ENCODE measurements around the gene PDCD2L.
A peak's percentile ranks its signal among the peaks of the same experiment; 100 is the strongest.
"Not testable (repeated sequence)": the region's sequence is repeated elsewhere in the genome, so short reads cannot be mapped to it uniquely, and the experiment has no call there.

PDCD2L gene, protein sequence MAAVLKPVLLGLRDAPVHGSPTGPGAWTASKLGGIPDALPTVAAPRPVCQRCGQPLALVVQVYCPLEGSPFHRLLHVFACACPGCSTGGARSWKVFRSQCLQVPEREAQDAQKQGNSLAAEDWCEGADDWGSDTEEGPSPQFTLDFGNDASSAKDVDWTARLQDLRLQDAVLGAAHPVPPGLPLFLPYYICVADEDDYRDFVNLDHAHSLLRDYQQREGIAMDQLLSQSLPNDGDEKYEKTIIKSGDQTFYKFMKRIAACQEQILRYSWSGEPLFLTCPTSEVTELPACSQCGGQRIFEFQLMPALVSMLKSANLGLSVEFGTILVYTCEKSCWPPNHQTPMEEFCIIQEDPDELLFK

DNA sequence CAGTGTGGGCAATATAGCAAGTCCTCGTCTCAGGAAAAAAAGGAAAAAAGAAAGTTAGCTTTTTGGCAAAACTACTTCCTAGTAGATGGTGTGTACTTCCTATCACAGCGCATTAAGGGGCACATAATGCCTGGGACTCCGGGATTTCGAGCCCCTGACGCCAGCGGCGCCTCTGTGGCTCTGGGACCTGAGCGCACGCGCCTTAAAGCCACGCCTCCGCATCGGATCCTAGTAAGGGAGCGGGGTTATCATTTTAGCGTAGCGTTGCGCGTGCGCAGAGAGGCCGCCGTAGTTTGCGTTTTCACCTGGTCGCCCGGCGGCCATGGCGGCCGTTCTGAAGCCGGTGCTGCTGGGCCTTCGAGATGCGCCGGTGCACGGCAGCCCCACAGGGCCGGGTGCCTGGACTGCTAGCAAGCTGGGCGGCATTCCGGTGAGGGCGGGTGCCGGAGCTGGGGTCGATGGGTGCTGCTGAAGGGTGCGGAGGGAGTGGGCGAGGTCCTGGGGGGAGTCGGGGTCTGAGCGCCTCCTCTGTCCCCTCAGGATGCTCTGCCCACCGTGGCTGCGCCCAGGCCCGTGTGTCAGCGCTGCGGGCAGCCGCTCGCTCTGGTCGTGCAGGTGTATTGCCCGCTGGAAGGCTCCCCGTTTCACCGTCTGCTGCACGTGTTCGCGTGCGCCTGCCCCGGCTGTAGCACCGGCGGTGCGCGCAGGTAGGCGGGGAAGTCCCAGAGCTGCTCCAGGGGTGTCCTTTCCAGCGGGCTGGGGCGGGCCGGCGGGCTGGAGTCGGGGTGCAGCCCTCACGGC is at the start of gene PDCD2L:
Gene PDCD2L (plus strand): TSS at position 291 of the 801 bp plus-strand sequence. CDS start 32 bp downstream, at position 323.
- DNase-seq (ENCODE audit: low read depth in 2 of 2) = peak; percentile 84 to 88

DNA sequence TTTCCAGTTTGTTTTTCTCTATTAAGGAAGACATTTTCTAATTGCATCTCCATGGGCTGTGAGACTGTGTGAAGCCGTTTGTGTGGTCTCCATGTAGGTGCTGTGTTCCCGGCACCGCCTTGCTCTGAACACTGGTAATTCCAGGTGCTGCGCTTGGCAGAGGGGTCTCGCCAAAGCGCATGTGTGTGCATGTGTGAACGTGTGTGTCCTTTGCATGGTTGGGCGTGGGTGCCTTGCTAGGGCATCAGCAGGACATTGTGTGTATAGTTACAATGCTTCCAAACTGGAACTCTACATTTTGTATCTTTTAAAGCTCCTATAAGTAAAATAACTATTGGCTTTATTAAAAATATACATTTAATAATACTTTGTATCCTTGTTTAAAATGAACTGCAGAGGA is 49.0 kb upstream of the PDCD2L start:
- DNase-seq (ENCODE audit: low read depth in 2 of 2) = no peak

DNA sequence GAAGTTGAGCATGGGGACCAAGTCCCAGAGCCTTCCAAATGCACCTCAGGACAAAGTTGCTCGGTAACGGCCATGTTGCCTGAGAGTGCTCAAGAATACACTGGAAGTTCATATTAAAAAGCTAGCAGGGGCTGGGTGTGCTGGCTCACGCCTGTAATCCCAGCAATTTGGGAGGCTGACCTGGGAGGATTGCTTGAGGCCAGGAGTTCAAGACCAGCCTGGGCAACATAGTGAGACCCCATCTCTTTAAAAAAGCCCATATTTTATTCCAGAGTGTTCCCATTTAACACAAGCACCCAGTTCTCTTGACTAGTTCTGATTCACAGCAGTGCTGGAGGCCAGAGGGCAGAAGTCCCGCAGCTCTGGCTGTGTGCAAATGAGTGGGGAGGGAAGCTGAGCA is 47.3 kb upstream of the PDCD2L start:
- no peak for DNase-seq (ENCODE audit: low read depth in 2 of 2)

DNA sequence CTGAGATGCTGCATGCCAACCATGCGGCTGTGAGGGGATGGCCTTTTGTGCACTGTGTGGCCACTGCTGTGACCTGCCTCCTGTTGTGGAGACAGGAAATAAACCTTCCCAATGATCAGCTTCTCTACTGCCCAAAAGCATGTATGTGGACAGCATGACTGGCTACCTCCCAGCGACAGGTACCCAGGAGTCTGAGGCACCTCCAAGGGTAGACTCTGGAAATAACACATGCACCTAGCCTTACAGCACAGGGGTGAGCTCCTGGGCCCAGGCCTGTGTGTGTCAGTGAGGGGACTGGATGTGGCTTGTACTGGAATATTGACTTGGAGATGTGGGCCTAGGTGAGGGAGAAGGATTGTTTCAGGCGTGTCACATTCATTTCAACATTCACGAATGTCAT is 46.8 kb upstream of the PDCD2L start:
- DNase-seq (ENCODE audit: low read depth in 2 of 2) = no peak

DNA sequence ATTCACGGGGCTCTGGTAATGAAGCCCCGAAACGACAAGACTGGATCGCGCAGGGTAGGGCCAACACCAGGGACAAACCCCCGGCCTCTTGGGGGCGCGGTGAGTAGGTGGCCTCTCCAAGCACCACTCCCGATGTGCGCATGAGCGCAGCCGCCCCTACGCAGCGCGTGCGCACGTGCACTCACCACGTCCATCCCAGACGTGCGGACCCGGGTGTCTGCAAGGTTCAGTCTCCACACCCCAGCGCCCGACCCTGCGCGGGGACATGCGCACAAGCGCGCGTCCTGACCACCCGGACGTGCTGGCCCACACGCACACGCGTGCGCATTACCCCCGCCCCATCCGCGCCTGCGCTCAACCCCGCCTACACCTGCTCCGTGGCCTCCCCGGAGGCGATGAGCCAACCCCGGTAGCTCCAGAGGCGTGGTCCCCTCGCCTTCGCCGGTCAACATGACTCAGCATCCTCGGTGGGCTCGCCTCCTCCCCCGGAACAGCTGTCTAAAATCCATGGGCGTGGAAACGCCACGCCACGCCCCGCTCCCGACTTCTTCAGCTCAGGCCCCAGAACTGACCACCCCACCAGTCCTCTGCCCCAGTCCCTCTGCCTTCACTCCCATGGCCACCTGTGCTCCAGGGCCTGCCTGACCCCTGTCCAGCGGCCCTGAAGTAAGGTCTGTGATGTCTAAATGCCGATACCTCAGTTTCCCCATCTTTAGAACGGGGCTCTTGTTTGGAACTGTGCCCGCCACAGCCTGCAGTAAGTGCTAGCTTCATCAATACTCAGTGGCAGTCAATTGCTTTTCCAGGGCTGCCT is 44.9 kb upstream of the PDCD2L start:
- DNase-seq (ENCODE audit: low read depth in 2 of 2) = peak; percentile 99

DNA sequence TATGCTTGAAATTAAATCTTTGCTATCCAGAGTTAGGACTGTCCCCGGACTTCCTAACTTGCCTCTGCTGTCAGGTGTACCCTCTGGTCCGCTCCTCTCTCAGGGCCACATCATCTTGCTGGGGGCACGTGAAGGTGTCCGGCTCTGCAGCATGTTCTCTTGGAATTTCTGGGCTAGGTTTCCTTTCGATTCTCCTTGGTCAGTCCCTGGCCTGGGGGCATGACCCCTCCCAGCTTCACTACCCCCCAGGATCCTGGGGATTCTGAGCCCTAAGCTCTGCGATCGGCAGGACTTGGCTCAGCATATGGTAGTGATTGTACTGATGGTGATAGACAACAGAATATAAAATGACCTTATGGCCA is 44.3 kb upstream of the PDCD2L start:
- DNase-seq (ENCODE audit: low read depth in 2 of 2) = no peak

DNA sequence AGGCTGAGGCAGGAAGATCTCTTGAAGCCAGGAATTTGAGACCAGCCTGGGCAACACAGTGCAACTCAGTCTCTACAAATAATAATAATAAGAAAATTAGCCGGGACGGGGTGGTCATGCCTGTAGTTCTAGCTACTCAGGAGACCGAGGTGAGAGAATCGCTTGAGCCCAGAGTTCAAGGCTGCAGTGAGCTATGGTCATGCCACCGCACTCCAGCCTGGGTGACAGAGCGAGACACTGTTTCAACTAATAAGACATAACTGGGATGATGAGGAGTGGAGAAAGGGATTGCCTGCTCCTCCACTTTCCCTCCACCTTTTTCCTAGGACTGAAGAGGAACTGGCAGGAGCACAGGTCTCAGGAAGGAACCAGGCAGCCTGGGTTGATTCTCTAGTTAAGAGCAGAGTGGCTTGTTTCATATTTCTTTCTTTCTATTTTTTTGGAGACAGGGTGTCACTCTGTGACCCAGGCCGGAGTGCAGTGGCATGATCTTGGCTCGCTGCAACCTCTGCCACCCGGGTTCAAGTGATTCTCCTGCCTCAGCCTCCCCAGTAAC is 43.8 kb upstream of the PDCD2L start:
- DNase-seq (ENCODE audit: low read depth in 2 of 2) = no peak

DNA sequence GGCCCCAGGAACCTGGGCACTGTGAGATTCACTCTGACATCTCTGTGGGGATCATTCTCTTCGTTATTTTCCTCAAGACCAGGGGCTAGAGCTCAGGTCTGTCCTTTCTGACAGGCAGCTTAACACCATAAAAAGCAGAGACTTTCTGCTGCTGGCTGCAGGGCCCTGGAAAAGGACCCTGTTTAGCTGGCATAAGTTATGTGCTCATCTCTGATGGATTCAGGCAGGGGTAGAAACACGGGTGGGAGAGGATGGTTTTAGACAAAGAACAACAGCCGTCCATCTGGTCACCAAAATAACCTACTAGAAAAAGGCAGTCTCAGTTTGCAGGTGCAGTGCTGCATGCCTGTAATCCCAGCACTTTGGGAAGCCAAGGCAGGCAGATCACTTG is 41.5 kb upstream of the PDCD2L start:
- DNase-seq (ENCODE audit: low read depth in 2 of 2) = no peak

DNA sequence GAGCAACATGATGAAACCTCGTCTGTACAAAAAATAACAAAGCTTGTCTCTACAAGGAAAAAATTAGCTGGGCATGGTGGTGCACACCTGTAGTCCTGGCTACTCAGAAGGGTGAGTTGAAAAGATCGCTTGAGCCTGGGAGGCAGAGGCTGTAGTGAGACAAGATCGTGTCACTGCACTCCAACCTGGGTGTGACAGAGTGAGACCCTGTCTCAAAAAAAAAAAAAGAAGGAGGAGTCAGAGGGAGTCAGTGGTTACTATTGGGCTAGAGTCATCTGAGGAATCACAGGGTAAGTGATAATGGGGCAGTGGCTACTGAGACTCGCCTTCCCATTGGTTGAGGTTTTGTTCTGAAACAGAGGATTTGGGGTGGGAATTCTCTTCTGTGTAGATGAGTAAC is 41.1 kb upstream of the PDCD2L start:
- DNase-seq (ENCODE audit: low read depth in 2 of 2) = no peak

DNA sequence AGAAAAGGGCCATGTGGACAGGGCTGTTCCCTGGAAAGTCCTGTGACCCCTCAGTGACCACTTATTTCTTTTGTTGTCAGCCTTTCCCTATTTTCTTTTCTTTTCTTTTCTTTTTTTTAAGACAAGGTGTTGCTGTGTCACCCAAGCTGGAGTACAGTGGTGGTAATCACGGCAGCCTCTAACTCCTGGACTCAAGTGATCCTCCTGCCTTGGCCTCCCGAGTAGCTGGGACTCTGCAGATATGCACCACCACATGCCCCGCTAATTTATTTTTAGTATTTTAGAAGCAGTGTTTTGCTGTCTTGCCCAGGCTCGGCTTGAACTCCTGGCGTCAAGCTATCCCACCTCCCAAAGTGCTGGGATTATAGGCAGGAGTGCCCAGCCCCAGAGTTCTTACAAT is 40.3 kb upstream of the PDCD2L start:
- DNase-seq (ENCODE audit: low read depth in 2 of 2) = no peak

DNA sequence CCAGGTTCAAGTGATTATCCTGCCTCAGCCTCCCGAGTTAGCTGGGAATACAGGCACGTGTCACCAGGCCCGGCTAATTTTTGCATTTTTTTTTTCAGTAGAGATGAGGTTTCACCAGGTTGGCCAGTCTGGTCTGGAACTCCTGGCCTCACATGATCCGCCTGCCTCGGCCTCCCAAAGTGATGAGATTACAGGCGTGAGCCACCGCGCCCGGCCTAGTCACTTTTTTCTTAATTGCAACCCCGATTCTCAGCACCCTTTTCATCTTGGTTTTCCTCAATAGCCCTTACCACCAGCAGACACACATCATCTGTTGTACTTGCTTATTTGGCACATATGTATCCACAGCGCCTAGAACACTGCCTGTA is 39.8 kb upstream of the PDCD2L start:
- no peak for DNase-seq (ENCODE audit: low read depth in 2 of 2)

DNA sequence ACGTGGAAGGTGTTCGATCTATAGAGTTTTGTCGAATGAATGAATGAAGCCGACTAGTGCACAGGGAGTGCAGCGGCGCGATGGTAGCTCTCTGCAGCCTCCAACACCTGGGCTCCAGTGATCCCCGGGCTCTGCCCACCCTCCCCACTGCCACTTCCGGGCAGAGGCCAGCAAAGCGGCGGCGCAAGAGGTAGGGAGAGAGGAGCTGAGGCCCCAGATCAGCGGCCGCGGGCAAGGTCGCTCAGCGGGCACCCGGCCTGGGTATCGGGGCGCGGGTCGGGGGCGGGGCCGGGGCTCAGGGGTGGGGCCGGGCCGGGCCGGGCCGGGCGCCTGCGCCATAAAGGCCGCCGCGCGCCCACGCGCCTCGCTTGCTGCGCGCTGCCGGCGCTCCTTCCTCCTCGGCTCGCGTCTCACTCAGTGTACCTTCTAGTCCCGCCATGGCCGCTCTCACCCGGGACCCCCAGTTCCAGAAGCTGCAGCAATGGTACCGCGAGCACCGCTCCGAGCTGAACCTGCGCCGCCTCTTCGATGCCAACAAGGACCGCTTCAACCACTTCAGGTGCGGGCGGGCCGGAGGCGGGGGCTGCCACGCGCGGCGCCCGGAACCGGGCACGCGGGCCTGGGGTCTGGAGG is 39.3 kb upstream of the PDCD2L start, which contains the start of gene GPI:
Gene GPI (plus strand): TSS at position 367 of the 633 bp plus-strand sequence. CDS start 71 bp downstream, at position 438.
- DNase-seq (ENCODE audit: low read depth in 2 of 2) = peak; percentile 60 to 70

DNA sequence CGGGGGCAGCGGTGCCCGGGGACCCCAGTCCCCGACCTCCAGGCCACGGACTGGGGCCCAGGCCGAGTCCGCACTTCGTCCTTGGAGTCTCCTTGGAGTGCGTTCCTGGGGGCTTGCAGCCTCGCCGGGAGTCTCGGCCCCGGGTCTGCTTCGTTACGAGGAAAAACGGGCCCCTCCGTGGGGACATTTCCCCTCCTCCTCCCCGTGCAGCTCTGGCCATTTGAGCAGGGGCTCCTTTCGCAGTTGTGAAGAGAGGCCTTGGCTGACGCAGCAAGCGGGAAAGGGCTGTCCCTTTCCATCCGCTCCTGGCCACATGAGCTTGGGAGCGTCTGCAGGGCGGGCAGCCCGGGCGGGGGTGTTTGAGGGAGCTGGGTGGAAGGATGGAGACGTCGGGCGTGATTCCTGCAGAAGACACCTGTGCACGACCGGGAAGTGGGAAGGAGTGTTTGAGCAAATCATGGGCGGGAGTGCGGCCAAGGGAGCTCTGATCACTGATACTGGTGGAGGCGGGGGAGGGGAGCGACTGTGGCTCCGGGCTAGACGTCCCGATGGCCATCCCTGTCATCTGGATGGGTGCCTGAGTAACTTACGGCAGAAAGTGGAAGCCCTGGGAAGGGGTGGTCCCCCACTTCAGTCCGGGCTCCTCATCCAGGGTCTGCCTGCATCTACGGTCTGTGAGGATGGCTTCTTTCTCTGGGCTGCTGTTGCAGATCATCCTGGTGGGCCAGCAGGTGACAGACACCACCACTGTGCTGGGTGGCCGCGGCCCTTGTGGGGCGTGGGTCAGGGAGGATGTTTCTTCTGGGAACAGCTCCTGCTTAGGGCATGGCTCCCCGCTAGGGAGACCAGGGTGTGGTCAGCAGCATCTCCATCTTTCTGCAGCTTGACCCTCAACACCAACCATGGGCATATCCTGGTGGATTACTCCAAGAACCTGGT is 38.5 kb upstream of the PDCD2L start:
- DNase-seq (ENCODE audit: low read depth in 2 of 2) = no peak

DNA sequence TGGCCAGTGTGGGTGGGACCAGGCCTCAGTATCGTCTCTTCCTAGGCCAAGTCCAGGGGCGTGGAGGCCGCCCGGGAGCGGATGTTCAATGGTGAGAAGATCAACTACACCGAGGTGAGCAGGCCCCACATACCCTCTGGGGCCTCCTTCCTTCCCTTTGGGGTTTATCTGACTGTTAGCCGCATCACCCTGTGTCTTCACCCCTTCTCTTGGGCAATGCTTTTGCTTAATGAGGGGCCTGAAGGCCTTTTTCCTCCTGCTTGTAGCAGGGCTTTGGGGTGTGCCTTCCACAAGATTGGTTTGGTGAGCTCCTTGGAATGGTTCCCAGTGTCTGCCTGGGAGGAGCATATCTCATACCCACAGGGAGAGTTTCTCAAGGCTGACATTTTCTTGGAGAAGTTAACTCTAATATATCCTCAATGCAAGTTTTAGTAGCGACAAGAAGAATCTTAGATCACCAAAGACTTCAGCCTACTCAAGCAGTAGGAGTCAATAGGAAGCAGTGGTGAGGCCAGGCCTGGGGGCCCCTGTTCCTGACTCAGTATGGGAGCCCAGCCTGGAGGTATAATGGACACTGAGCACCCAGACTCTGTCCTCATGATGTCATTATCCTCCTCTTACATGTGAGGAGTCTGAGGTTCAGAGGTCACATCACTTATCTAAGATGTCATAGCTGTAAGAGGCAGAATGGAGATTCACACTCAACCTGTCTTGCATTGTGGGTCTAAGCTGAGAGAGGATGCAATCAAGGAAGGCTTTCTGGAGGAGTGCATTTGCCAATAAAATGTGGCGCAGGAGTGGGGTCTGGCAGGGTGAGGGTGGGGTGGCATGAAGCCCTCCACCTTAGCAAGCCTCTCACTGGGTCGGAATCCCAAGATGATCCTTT is 37.2 kb upstream of the PDCD2L start:
- DNase-seq (ENCODE audit: low read depth in 2 of 2) = no peak

DNA sequence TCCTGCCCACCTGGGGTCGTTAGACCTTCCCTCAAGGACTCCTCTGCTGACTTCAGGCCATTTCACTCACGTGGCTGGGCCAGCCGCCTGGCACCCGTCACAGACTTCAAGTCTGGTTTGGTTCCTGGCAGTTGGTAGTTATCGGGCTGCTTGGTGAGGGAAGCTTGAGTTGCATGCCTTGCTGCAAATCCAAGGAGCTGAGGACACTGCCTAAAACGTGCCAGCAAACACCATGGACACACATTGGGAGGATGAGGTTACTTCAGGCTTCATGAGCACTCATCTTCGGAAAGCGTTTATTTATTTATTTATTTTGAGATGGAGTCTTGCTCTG is 36.6 kb upstream of the PDCD2L start:
- no peak for DNase-seq (ENCODE audit: low read depth in 2 of 2)

DNA sequence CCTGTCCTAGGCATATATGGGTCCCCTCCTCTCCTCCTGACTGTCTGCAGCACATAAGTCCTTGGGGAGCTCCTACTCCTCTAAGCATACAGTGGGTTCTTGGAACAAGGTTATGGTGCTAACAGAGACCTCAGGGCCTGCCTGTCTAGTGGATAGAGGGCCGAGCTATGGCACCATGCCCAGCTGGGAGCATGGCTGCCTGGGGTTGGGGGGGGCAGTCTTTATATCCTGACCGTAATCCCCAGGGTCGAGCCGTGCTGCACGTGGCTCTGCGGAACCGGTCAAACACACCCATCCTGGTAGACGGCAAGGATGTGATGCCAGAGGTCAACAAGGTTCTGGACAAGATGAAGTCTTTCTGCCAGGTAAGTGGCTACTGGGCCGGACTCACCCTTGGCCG is 35.9 kb upstream of the PDCD2L start:
- DNase-seq (ENCODE audit: low read depth in 2 of 2) = no peak

DNA sequence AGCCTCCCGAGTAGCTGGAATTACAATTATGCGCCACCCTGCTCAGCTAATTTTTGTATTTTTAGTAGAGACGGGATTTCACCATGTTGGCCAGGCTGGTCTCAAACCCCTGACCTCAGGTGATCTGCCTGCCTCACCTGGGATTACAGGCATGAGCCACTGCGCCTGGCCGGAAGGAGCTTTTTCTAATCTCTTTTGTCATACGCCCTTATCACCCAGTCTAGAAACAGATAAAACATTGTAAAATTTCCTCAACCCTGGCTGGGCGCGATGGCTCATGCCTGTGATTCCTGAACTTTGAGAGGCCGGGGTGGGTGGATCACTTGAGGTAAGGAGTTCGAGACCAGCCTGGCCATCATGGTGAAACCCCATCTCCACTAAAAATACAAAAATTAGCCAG is 35.0 kb upstream of the PDCD2L start:
- DNase-seq (ENCODE audit: low read depth in 2 of 2) = not testable (repeated sequence)

DNA sequence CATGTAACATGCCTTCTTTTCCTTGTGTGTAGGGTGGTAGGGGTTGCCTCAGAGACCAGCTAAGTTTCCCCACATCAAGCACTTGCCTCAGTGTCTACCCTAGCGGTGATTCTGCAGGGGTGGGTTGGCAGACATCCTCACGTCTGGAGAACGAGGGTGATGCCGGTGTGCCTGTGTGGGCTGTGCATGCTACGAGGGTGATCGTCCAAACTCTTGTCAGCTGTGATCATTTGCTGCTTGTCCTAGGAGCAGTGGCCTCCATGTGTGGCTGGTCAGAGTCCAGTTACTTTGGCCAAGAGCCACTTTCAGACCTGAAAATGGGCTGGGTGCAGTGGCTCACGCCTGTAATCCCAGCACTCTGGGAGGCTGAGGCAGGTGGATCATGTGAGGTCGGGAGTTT is 34.1 kb upstream of the PDCD2L start:
- no peak for DNase-seq (ENCODE audit: low read depth in 2 of 2)

DNA sequence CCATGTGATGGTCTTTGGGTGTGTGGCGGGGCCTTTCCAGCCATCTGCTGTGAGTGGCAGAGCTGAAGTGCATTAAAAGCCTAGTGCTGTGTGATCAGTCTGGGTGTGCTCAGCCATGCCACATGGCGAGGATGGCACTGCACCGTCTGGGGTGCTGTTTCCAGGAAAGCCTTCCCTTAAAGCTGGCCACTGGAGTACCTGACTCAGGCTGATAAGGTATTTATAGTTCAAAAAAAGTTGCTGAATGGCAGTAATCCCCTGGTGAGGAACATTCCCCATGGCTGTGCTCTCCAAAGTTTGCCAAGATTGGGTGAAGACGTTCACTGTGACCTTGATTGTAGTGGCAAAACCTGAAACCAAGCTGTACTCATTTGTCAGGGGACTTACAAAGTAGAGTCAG is 33.2 kb upstream of the PDCD2L start:
- DNase-seq (ENCODE audit: low read depth in 2 of 2) = no peak

Data from stimulated activated CD8-positive, alpha-beta memory T cell treated with anti-CD3 and anti-CD28 coated beads, Interleukin-15, amount 100 ng/mL, for 48 hours (primary cell).